Measurements from ENCODE around the gene ST3GAL3.

- TF ChIP-seq CTCF (IDR thresholded peaks at IDR 0.05) (no peak), POLR2A (IDR thresholded peaks at IDR 0.05) (no peak)
Observed at GRCh38 chr1:43877101-43877500, 169.8 kb downstream of the ST3GAL3 start.

Data from testis (tissue), 2 donors.